SK-N-SH (cell line): Measurements from ENCODE around the gene MRFAP1. TPM values are rescaled to one million over a fixed set of nuclear protein-coding genes. Genes with fewer than 3 reads are reported as not detected.

Experiments used
- CTCF ChIA-PET: fragments of 300-600, 350-600 bp; formaldehyde crosslinking; extraction: SDS; loops from one replicate; lab custom pipeline; 2021; lab: Yijun Ruan, JAX
- POLR2A ChIA-PET: fragments of 350-600 bp; sonication (Branson Sonifier 250); formaldehyde crosslinking; extraction: SDS; loops from one replicate; lab custom pipeline; 2020; ENCODE audit warnings: antibody characterized with exemption, inconsistent platforms; lab: Yijun Ruan, JAX
- DNase-seq: peaks from one replicate; pipeline ENCODE4 v3.0.0; 2012
- H2AFZ ChIP-seq: fragments of 200-600 bp; sonication (generic); 2 replicates; pipeline ENCODE4 v1.8.1; 2016; ENCODE audit warnings: antibody characterized with exemption, mild to moderate bottlenecking, low read depth
- H3F3A ChIP-seq: fragments of 200-600 bp; sonication (generic); replicated peaks from 2 replicates; pipeline ENCODE3; 2016; ENCODE audit warnings: antibody characterized with exemption, mild to moderate bottlenecking; ENCODE audit not compliant: insufficient read depth
- H3K27ac ChIP-seq, 2 experiments: fragments of 200-500 bp in 1 of 2; fragments of 200-600 bp in 1 of 2; sonication (Bioruptor generic) in 1 of 2; sonication (generic), shearing (Covaris generic) in 1 of 2; 2 replicates each; pipeline versions ENCODE4 v1.5.1 to v1.6.1; 2014 to 2016; ENCODE audit warnings: low read depth in 2 of 2, inconsistent platforms in 1 of 2, low read length in 1 of 2, mild to moderate bottlenecking in 1 of 2, mixed read lengths in 1 of 2
- H3K27me3 ChIP-seq: fragments of 200-600 bp; sonication (generic), shearing (Covaris generic); 2 replicates; pipeline ENCODE4 v1.6.1; 2016; ENCODE audit warnings: mixed run types; ENCODE audit not compliant: insufficient read depth
- H3K36me3 ChIP-seq, 2 experiments: fragments of 200-500 bp in 1 of 2; fragments of 200-600 bp in 1 of 2; sonication (Bioruptor generic) in 1 of 2; sonication (generic) in 1 of 2; replicated peaks in 1 of 2; 2 replicates each; pipeline versions ENCODE3 to v1.5.1; 2014 to 2016; ENCODE audit warnings: low read length in 1 of 2, mild to moderate bottlenecking in 1 of 2; ENCODE audit not compliant: insufficient read depth in 2 of 2, control insufficient read depth in 1 of 2
- H3K4me1 ChIP-seq, 2 experiments: fragments of 200-500 bp in 1 of 2; fragments of 200-600 bp in 1 of 2; sonication (Bioruptor generic) in 1 of 2; sonication (generic), shearing (Covaris generic) in 1 of 2; 2 replicates each; pipeline versions ENCODE4 v1.5.1 to v1.6.1; 2014 to 2016; ENCODE audit warnings: low read depth in 1 of 2, low read length in 1 of 2, mixed run types in 1 of 2; ENCODE audit not compliant: insufficient read depth in 2 of 2, control insufficient read depth in 1 of 2
- H3K4me2 ChIP-seq: fragments of 200-600 bp; sonication (generic), shearing (Covaris generic); 2 replicates; pipeline ENCODE4 v1.6.1; 2017; ENCODE audit warnings: mixed run types
- H3K4me3 ChIP-seq, 2 experiments: fragments of 200-500 bp in 1 of 2; fragments of 200-600 bp in 1 of 2; sonication (Bioruptor generic) in 1 of 2; sonication (generic), shearing (Covaris generic) in 1 of 2; 2 replicates each; pipeline versions ENCODE4 v1.5.1 to v1.8.1; 2014 to 2016; ENCODE audit warnings: low read depth in 2 of 2, inconsistent platforms in 1 of 2, low read length in 1 of 2, mild to moderate bottlenecking in 1 of 2, mixed read lengths in 1 of 2, moderate library complexity in 1 of 2
- H3K79me2 ChIP-seq: fragments of 200-600 bp; sonication (generic); 2 replicates; pipeline ENCODE4 v1.8.1; 2017; ENCODE audit warnings: mild to moderate bottlenecking; ENCODE audit not compliant: insufficient read depth
- H3K9ac ChIP-seq: fragments of 200-600 bp; sonication (generic); 2 replicates; pipeline ENCODE4 v1.6.1; 2017; ENCODE audit warnings: mixed run types
- H3K9me2 ChIP-seq: fragments of 200-600 bp; sonication (generic); 2 replicates; pipeline ENCODE4 v1.6.1; 2017; ENCODE audit warnings: mixed run types
- H3K9me3 ChIP-seq: fragments of 200-600 bp; sonication (generic); 2 replicates; pipeline ENCODE4 v1.6.1; 2017; ENCODE audit warnings: mixed run types, mild to moderate bottlenecking, moderate library complexity
- H4K20me1 ChIP-seq: fragments of 200-600 bp; sonication (generic); 2 replicates; pipeline ENCODE4 v1.6.1; 2017; ENCODE audit warnings: mild to moderate bottlenecking, mixed run types; ENCODE audit not compliant: insufficient read depth
- CHD2 ChIP-seq: fragments of 150-350 bp; IDR thresholded peaks from 2 replicates; pipeline ENCODE4 v1.6.1; 2018; ENCODE audit warnings: low read length; ENCODE audit not compliant: partially characterized antibody
- CTCF ChIP-seq: fragments of 200-600 bp; sonication (generic); IDR thresholded peaks from 2 replicates; pipeline ENCODE4 v1.6.1; 2017; ENCODE audit warnings: antibody characterized with exemption, mild to moderate bottlenecking, moderate library complexity
- ELF1 ChIP-seq: IDR thresholded peaks from 2 replicates; pipeline ENCODE4 v1.4.0; 2012
- EZH2phosphoT487 ChIP-seq: fragments of 200-600 bp; sonication (generic); IDR thresholded peaks from 2 replicates; pipeline ENCODE4 v1.6.1; 2017; ENCODE audit warnings: low read depth, mixed run types, mild to moderate bottlenecking, antibody characterized with exemption, moderate library complexity, borderline replicate concordance
- GATA2 ChIP-seq: sonication (generic); formaldehyde crosslinking; IDR thresholded peaks from 2 replicates; pipeline ENCODE4 v1.5.0; 2020; ENCODE audit warnings: mild to moderate bottlenecking, missing genetic modification reagents
- IRF3 ChIP-seq: fragments of 150-350 bp; IDR thresholded peaks from 2 replicates; pipeline ENCODE4 v1.6.1; 2016; ENCODE audit warnings: mild to moderate bottlenecking, low read depth, low read length
- JUND ChIP-seq: IDR thresholded peaks from 2 replicates; pipeline ENCODE4 v1.4.0; 2012
- MXI1 ChIP-seq: IDR thresholded peaks from 2 replicates; pipeline ENCODE4 v1.6.1; 2012; ENCODE audit warnings: mild to moderate bottlenecking, low read depth, low read length, improper control_type of control experiment
- PBX3 ChIP-seq: IDR thresholded peaks from 2 replicates; pipeline ENCODE4; 2012
- RAD21 ChIP-seq: IDR thresholded peaks from 2 replicates; pipeline ENCODE4 v1.6.1; 2012; ENCODE audit warnings: mild to moderate bottlenecking, low read length
- RCOR1 ChIP-seq: fragments of 150-350 bp; IDR thresholded peaks from 2 replicates; pipeline ENCODE4 v1.6.1; 2017; ENCODE audit warnings: antibody characterized with exemption, low read length
- RXRA ChIP-seq: IDR thresholded peaks from 2 replicates; pipeline ENCODE4 v1.4.0; 2012; ENCODE audit warnings: low read depth, mild to moderate bottlenecking, borderline replicate concordance
- TAF1 ChIP-seq: IDR thresholded peaks from 2 replicates; pipeline ENCODE4 v1.6.1; 2012; ENCODE audit warnings: low read depth, mild to moderate bottlenecking, low read length, moderate library complexity, borderline replicate concordance
- TCF12 ChIP-seq: IDR thresholded peaks from 2 replicates; pipeline ENCODE4 v1.4.0; 2012
- USF1 ChIP-seq: IDR thresholded peaks from 2 replicates; pipeline ENCODE4 v1.4.0; 2012; ENCODE audit warnings: low read depth, borderline replicate concordance
- USF2 ChIP-seq: fragments of 150-350 bp; IDR thresholded peaks from 2 replicates; pipeline ENCODE4 v1.6.1; 2017; ENCODE audit warnings: antibody characterized with exemption, low read length, low read depth, borderline replicate concordance
- YY1 ChIP-seq: IDR thresholded peaks from 2 replicates; pipeline ENCODE4 v1.4.0; 2012; ENCODE audit warnings: low read depth, mild to moderate bottlenecking
- WGBS: methylation state at CpG from one replicate; pipeline ENCODE4 v1.1.6; 2017; ENCODE audit warnings: low lambda C conversion rate; 5-methylcytosine and 5-hydroxymethylcytosine counted together
- polyA plus RNA-seq, 3 experiments: library from polyadenylated mRNA; depleted of rRNA; stranded (reverse); fragments of >200 nt; gene quantifications; 2 replicates each; pipeline ENCODE4 v1.2.3, GENCODE V29; 2012

The MRFAP1 gene
- polyA plus RNA-seq, 1 of the 3 experiments (the other 2 are of a cell fraction): 416 TPM

- no peaks in the 10 kb centered on the region for H3K4me1 ChIP-seq
- CTCF ChIA-PET: interaction anchor here (1.0 kb wide), 1 partner anchor 9 kb away, joined by 4 read pairs; no protein-coding TSS in a partner anchor
- H3K9ac ChIP-seq: no peak overlapping the region
- H3K79me2 ChIP-seq: no peaks in the 10 kb centered on the region
- no peak overlapping the region for H2AFZ ChIP-seq
- H3K4me2 ChIP-seq: no peak overlapping the region
- H4K20me1 ChIP-seq: no peaks in the 10 kb centered on the region
- TF ChIP-seq RCOR1: no peak
- no peak for TF ChIP-seq RXRA
- TF ChIP-seq CHD2: no peak
- no peak for TF ChIP-seq GATA2
- no peak for TF ChIP-seq TAF1
- no peak for TF ChIP-seq CTCF
- TF ChIP-seq USF2: no peak
- no peak for TF ChIP-seq IRF3
- no peak for DNase-seq
- no peaks in the 10 kb centered on the region for H3K36me3 ChIP-seq
- no peaks in the 10 kb centered on the region for H3F3A ChIP-seq
- no peaks in the 10 kb centered on the region for H3K9me2 ChIP-seq
- no peaks in the 10 kb centered on the region for H3K9me3 ChIP-seq
- WGBS: 91% methylated on average over 5 of the region's 5 CpGs
- H3K27ac ChIP-seq: no peak overlapping the region
- no peak overlapping the region for H3K4me3 ChIP-seq
- H3K27me3 ChIP-seq: no peaks in the 10 kb centered on the region
- POLR2A ChIA-PET: no interaction called here
Observed at GRCh38 chr4:6655924-6656323, 15.4 kb downstream of the MRFAP1 start.

- ChIA-PET CTCF (interaction anchor here (1.7 kb wide), 1 partner anchor 11 kb away, joined by 3 read pairs; no protein-coding TSS in a partner anchor), POLR2A (no interaction called here)
- TF ChIP-seq GATA2 (no peak), RAD21 (no peak), PBX3 (no peak), JUND (no peak), IRF3 (no peak), MXI1 (no peak), TCF12 (no peak), ELF1 (no peak), EZH2phosphoT487 (no peak), YY1 (no peak), RXRA (no peak), CHD2 (no peak), USF1 (no peak)
Observed at GRCh38 chr4:6657242-6658208, 17.0 kb downstream of the MRFAP1 start.

More at GRCh38 chr4:6657242-6658208, 17.0 kb downstream of the MRFAP1 start:
- 94% methylated on average over 58 of the region's 65 CpGs for WGBS
- DNase-seq: no peak
- no peaks in the 10 kb centered on the region for H3K9me3 ChIP-seq
- no peaks in the 10 kb centered on the region for H3K36me3 ChIP-seq
- no peak overlapping the region for H3K4me2 ChIP-seq
- no peaks in the 10 kb centered on the region for H3K9me2 ChIP-seq
- H3K4me1 ChIP-seq: no peaks in the 10 kb centered on the region
- H4K20me1 ChIP-seq: no peaks in the 10 kb centered on the region
- H3K27ac ChIP-seq: no peak overlapping the region
- no peak overlapping the region for H2AFZ ChIP-seq
- H3F3A ChIP-seq: no peaks in the 10 kb centered on the region
- H3K9ac ChIP-seq: no peak overlapping the region
- H3K27me3 ChIP-seq: no peaks in the 10 kb centered on the region
- no peaks in the 10 kb centered on the region for H3K79me2 ChIP-seq
- H3K4me3 ChIP-seq: no peak overlapping the region
